Cardiac muscle cell (in vitro differentiated cells and primary cell): Measurements from ENCODE around the gene KIFC1. TPM values are rescaled to one million over a fixed set of nuclear protein-coding genes. Genes with fewer than 3 reads are reported as not detected.
A peak's percentile ranks its signal among the peaks of the same experiment; 100 is the strongest.

Experiments
- DNase-seq, 2 donors: peaks; one replicate each; pipeline versions ENCODE4 v3.0.0 to v3.0.0-alpha.2; 2010 to 2017; ENCODE audit warnings: low read depth in 1 of 2, low spot score in 1 of 2
- H3K27ac ChIP-seq: fragments of 200-600 bp; sonication (generic); 2 replicates; pipeline ENCODE4 v1.5.1; 2016
- H3K27me3 ChIP-seq: fragments of 200-600 bp; sonication (generic); 2 replicates; pipeline ENCODE4 v1.6.0; 2016; ENCODE audit warnings: control low read depth
- H3K36me3 ChIP-seq: fragments of 200-600 bp; sonication (generic); 2 replicates; pipeline ENCODE4 v1.5.1; 2016; ENCODE audit warnings: control low read depth
- H3K4me1 ChIP-seq: fragments of 200-600 bp; sonication (generic); 2 replicates; pipeline ENCODE4 v1.8.1; 2017; ENCODE audit warnings: low read depth, mild to moderate bottlenecking, mixed run types
- H3K4me3 ChIP-seq: fragments of 200-600 bp; sonication (generic); 2 replicates; pipeline ENCODE4 v1.5.1; 2016; ENCODE audit warnings: mild to moderate bottlenecking
- H3K9me3 ChIP-seq: fragments of 200-600 bp; sonication (generic); 2 replicates; pipeline ENCODE4 v1.5.1; 2017; ENCODE audit warnings: low read depth, mild to moderate bottlenecking, control low read depth
- CTCF ChIP-seq: IDR thresholded peaks from 2 replicates; pipeline ENCODE4 v1.5.1; 2012; ENCODE audit warnings: low read depth, mild to moderate bottlenecking, low read length
- polyA plus RNA-seq: library from polyadenylated mRNA; unstranded; fragments of >200 nt; fragmentation: Nextera tagmentation; extraction: Ambion mirVana; gene quantifications from 2 replicates; pipeline ENCODE4 v1.2.1, GENCODE V29; 2016
- total RNA-seq: library from RNA; depleted of rRNA; stranded (reverse); fragments of >200 nt; gene quantifications from 2 replicates; pipeline ENCODE4 v1.2.3, GENCODE V29; 2016

The KIFC1 gene
- total and polyA plus RNA-seq, 2 experiments from 2014 or later = 9.4 to 69.2 TPM

GRCh38 chr6:33425668-33426577, 34.3 kb downstream of the KIFC1 start:
- Histone ChIP-seq H3K27me3 (no peaks in the 10 kb centered on the region), H3K9me3 (no peaks in the 10 kb centered on the region), H3K4me3 (peak overlapping the region; percentile 49), H3K4me1 (peaks cover 33% of the 10 kb centered on the region), H3K27ac (peak overlapping the region; percentile 86), H3K36me3 (no peaks in the 10 kb centered on the region)
- TF ChIP-seq CTCF = peak; percentile 52
- DNase-seq = peak; percentile 87 to 89

- no peaks in the 10 kb centered on the region for H3K36me3 ChIP-seq
- H3K9me3 ChIP-seq = no peaks in the 10 kb centered on the region
- H3K4me1 ChIP-seq = peaks cover 37% of the 10 kb centered on the region
- no peak for DNase-seq
- H3K27me3 ChIP-seq = no peaks in the 10 kb centered on the region
- TF ChIP-seq CTCF = no peak
- H3K27ac ChIP-seq = peak overlapping the region; percentile 86
- H3K4me3 ChIP-seq = peak overlapping the region; percentile 69
Measured at GRCh38 chr6:33426590-33427511, 35.2 kb downstream of the KIFC1 start.

GRCh38 chr6:33427585-33428223, 36.1 kb downstream of the KIFC1 start:
- peak in 1 of 2 donors; percentile 75 for DNase-seq
- Histone ChIP-seq H3K4me1 (peaks cover 46% of the 10 kb centered on the region), H3K27me3 (no peaks in the 10 kb centered on the region)

GRCh38 chr6:33428224-33428965, 36.8 kb downstream of the KIFC1 start:
- DNase-seq = peak; percentile 24 to 34
- Histone ChIP-seq H3K27me3 (no peaks in the 10 kb centered on the region), H3K36me3 (no peaks in the 10 kb centered on the region), H3K4me3 (peak overlapping the region; percentile 69), H3K9me3 (no peaks in the 10 kb centered on the region), H3K4me1 (peaks cover 52% of the 10 kb centered on the region), H3K27ac (peak overlapping the region; percentile 24)
- peak; percentile 30 for TF ChIP-seq CTCF

More at GRCh38 chr6:33427585-33428223, 36.1 kb downstream of the KIFC1 start:
- no peaks in the 10 kb centered on the region for H3K36me3 ChIP-seq
- H3K9me3 ChIP-seq = no peaks in the 10 kb centered on the region
- TF ChIP-seq CTCF = no peak
- H3K4me3 ChIP-seq = peak overlapping the region; percentile 69
- H3K27ac ChIP-seq = peak overlapping the region; percentile 24
